Myocyte (in vitro differentiated cells): ENCODE measurements around the gene STX16. TPM values are rescaled to one million over a fixed set of nuclear protein-coding genes. Genes with fewer than 3 reads are reported as not detected.
A peak's percentile ranks its signal among the peaks of the same experiment; 100 is the strongest.

Experiments
- DNase-seq: peaks from one replicate; pipeline ENCODE4 v3.0.0-alpha.2; 2012; ENCODE audit warnings: low read depth
- total RNA-seq: library from RNA; depleted of rRNA; stranded (reverse); fragments of >200 nt; gene quantifications from 2 replicates; pipeline ENCODE4 v1.2.3, GENCODE V29; 2014

STX16 gene
- total RNA-seq, 1 donor from 2014 or later, result 18.5 TPM

DNA sequence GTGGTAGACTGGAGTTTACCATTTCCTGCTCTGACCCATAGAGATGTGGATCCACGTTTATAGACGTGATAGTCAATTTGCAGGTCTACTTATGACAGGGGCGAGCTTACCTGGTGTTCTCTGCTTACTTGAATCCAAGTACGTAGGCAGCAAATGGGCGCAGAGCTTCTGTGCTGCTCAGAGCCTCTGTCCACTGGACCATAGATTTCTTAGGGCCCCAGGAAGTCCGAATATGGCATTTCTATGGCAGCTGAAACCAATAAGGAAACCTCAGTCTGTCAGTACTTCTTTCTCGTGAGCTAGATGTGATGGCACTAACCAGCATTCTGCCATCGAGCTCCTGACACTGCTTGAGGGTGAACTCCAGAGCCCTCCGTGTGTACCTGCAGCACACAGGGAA, 22.0 kb downstream of the STX16 start:
- DNase-seq, result no peak

DNA sequence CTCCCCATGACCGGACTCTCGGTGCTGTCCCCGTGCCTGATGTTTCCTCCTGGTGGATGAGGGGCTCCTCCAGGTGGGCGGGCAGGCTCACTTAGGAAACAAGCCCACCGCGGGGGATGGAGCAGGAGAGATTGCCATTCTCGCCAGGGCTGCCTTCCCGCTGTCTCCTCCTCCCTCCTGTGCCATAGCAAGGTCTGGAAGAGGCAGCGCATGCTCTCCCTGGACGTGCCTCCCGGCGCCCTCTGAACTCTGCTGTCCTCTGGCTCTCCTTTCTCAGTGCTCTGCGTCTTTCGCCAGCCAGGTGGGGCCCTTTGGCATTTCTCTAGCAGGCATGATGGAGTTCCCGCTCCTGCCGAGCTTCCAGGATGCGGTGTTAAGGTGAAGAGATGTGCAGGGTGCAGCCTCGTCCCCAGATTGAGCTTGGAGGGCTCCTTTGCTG, 24.1 kb downstream of the STX16 start:
- no peak for DNase-seq

DNA sequence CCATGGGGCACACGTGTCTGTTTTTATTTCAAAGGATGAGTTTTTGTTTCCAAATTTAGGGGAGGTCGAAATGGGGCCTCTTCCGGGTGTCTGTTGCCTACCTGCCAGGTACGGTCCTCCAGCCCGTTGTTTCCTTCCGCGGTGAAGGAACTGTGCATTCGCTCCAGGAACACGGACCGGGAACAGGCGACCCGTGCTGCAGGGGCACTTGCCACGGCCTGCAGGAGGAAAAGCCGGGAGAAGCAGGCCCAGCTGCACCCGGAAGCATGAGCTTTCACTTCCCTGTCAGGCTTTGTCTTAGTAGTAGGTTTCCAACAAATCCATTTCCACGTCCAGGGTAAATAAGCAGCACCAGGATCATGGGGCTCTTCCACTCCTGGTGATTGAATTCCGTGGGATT, 24.6 kb downstream of the STX16 start:
- DNase-seq, result no peak

DNA sequence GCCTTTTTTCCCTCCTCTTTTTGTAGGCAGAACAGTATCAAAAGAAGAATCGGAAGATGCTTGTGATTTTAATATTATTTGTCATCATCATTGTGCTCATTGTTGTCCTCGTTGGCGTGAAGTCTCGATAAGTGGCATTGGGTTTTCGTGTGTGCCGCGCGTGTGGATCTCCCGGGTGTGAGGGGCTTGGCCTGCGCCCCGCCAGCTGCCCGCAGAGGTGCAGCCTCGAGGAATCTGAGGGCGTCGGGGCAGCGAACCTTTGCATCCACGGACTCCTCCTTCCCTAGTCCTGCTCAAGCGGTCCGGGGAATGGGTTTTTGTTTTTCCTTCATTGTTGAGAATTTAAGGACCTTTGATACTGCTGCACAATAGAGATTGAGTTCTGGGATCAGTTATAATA, 25.1 kb downstream of the STX16 start:
- DNase-seq, result no peak

DNA sequence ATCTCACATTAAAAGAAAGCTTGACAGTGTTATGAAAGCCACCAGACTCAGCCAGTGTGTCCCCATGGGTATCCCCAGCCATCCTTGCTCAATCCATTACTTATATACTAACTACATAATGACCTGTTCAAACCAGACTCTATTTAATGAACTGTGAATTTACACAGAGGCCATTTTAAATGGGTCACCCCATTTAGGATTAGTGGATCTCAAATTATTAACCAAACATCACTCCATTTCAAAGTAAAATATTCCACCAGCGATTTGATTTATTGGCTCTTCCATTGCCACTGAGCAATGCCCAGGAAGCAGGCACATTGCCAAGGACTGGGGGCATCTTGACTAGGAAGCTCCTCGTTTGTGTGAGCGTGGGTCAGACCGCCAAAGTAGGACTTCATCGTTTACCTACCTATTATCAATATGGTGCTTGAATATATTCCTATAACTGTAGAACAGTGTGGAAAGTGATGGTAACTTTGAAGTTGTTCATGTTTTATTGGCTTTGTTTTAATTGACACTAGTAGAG, 26.1 kb downstream of the STX16 start:
- no peak for DNase-seq

DNA sequence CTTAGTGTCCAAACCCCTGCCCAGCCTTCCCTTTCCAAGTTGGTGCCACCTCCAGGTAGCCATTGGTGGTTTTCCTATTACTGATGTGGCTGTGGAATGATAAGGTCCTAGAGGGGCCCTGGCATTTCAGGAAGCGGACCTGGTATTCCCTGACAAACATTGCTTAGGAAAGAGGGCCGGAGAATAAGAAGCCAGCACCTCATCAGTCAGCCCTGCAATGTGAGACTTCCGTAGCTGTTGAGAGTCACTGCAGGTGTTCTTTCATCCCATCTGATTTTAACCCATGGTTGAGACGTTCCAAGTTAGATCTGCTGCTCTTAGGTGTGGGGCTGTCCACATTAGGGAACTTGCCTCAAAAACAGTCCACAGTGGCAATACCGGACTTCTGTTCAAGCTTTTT, 26.7 kb downstream of the STX16 start:
- DNase-seq, result no peak

DNA sequence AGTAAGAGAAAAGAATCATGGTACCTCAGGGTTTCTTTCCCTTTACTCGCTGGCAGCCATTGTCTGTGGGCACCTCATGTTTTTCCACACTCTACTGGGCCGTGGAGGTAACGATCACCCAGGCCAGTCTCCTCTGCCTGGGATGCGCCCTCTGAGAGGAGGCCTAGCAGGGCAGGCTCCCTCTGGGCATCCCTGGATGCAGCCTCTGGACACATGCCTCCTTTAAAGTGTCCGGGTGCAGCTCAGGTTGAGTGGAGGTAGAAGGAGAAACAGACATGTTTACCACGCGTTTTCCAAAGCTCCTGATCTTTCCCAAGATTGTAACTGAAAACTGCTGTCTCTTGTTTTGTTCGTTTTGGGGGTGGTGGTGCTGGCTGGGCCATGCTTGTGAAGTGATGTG, 27.7 kb downstream of the STX16 start:
- DNase-seq, result no peak

DNA sequence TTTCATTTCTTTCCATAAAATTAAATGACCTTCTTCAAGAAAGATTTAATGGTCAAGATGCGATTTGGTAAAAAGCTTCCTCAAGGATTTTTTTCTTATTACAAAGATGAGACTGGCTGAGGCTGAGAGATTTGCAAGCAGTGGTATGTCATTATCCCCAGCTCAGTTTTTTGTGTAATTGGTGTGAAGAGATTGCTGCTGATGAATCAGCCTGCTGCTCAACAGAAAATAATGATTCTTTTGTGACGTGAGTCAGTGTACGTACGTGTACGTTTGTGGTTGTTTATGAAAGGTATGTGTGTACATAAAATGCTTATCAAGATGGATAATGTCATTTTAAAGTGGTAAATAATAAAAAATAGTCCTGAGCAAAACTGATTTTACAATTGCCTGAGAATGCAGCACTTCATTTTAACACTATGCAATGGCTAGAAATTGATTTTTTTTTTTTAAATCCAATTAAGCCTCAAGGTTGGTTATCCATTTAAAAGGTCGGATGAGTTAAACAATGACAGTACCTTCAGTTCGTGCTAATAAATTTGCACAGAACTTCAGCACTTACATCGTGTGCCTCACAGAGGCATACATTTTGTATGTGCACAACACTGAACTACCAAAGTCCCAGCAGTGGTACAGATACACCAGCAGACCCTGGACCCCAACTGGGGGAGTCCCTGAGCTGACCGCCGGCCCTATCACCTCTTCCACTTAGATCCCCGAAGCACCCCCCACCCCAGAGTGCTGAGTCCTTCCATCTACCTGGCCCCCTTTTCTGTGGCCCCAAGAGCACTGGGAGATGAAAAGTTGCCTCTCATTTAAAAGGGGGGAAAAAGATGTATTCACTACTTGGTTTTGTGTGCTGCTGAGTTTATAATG, 31.8 kb downstream of the STX16 start:
- no peak for DNase-seq

DNA sequence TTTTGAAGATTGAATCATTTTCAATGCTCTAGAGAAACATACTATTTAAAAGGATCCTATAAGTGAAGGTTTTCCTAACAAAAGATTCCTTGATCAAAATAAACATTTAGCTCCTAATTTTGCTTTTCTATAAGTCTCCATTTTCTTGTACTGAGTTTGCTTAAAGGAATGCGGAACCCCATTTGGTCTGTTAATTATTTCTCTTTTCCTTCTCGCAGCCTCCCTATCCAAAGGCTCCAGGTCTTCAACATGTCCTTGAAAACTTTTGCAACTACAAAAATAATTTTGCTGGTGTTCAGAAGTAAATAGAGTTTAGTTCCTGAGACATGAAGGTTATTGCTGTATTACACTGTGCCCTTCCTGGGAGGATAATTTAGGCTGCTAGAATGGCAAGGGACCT, 33.2 kb downstream of the STX16 start:
- no peak for DNase-seq

DNA sequence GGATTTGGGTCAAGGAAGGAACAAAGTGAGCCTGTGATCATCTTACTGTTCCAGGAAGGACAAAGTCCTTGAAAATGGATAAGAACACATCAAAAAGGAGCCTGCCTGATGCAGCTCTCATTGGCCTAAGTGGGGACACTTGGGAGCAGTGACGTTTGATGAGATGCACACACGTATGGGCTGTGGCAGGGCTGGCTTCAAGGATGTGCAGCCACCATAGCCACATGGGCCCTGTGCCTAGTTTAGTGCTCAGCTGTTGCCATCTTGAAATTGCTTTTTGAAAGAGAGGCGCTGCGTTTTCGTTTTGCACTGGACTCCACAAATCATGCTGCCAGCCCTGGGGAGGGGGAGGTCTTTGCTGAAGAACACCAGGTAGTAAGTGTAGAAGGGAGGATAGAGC, 34.9 kb downstream of the STX16 start:
- no peak for DNase-seq

DNA sequence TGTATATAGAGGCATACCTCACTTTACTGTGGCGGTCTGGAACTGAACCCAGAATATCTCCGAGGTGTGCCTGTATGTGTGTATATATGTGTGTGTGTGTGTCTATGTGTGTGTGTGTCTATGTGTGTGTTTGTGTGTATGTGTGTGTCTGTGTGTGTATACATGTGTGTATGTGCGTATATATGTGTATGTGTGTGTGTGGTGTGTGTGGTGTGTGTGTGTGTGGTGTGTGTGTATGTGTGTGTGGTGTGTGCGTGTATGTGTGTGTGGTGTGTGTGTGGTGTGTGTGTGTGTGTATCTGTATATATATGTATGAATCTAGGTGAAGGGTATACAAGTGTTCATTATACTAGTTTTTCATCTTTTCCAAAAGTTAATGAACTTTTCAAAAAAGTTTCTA, 37.3 kb downstream of the STX16 start:
- no peak for DNase-seq

DNA sequence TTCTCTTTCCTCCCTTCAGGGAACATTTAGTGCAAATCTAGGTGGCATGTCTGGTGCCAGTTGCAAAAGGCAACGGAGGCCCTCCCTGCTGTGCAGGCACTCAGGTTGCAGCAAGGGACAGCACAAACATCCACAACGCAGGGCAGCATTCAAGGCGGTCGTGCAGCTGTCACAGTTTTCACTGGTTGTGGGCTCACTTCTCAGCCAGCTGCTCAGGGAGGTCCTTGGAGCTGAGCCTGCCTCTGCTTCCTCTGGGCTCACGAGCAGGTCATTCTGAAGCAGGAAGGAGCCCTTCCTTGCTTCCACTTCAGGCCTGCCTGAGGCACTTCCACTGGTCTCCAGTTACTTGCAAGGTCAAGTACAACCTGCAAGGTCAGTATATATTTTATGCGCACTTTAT, 37.8 kb downstream of the STX16 start:
- peak; percentile 95 for DNase-seq

DNA sequence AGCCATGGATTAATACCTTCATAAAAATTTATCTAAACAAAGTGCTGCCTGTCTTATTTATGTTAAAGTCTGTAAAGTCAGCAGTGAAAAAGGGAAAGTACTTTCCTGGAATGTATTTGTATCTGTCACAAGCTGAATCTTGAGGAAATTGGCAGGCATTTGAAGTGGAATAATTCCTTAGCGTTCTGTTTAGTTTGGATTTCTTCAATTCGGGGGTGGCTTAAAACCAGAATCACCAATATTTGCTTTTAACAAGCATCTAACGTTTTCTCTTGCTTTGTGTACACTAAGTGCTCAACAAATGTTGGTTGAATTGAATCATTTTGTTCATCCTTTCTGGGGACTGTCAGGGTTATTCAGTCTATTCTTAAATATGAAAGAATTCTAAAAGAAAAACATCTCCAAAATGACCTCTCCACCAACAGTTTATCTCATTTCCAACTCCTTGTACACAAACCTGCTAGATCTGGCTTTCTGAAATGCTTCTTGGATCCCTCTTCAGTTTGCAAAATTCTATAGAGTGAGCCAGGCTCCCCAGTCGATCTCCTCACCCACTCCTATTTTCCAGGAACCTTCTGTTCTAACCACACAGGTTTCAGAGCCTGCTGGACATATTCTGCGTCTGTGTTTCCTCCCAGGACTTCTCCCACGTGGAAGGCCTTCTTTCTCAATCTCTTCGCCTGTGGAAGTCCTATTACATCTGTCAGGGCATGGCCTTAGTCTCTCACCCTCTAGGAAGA, 39.5 kb downstream of the STX16 start:
- DNase-seq, result no peak

DNA sequence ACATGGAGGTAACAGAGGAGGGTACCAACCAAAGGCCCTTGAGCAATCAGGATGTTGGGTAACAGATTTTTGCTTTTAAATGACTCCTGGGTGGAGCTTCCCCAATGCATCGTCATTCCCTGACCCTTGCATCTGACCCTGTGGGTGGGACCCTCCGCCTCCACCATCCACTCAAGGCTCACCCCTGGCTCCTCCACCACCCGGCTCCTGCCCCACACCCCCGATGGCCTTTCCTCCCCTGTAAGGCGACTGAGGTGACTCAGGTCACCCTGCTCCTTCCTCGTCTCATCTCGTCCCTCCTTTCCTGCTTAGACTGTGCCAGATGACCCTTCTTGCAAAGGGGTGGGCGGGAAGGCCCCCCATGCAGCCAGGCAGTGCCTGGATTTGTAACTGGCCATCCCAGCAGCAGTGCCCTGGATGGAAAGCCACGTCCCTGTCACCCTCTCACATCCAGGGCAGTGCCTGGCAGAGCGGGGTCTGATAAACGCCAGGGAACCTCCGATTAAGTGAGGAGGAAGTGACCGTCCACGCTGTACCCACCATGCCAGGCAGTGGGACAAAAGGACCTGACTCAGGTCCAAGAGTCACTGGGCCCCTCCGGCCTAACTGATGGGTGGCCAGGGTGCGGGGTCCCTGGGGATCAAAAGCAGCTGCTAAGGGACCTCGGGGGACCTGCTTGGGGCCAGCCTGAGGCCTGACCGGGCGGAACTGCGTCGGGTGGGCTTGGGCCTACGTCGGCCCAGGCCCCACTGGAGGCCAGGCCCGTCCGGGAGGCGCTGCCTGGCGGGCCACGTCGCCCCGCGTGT, 40.9 kb downstream of the STX16 start:
- DNase-seq, result no peak

DNA sequence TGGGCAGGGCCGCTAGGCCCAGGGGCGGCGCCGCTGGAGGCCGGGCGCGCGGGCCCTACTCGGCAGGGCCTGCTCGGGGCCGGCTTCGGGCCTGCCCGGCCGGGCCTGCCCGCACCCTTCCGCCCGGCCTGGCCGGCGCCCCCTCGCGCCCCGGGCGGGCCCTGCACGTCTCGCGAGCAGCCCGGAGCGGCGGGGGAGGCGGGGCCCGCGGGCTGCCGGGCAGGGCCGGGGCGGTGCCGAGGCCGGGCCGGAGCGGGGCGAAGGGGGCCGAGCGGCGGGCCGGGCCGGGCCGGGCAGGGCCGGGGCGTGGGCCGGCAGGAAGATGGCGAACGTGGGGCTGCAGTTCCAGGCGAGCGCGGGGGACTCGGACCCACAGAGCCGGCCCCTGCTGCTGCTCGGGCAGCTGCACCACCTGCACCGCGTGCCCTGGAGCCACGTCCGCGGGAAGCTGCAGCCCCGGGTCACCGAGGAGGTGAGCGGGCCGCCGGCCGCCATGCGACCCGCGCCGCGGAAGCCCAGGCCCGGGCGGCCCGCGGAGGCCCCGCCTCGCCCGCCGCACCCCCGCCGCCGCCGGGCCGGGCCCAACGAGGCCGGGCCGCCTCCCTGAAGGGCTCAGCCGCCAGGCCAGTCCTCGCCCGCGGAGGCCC, 41.6 kb downstream of the STX16 start, which contains the start of gene NPEPL1:
NPEPL1 (plus strand) TSS at position 222 of the 647 bp plus-strand sequence; CDS start at position 323, 101 bp downstream.
- peak; percentile 78 for DNase-seq

DNA sequence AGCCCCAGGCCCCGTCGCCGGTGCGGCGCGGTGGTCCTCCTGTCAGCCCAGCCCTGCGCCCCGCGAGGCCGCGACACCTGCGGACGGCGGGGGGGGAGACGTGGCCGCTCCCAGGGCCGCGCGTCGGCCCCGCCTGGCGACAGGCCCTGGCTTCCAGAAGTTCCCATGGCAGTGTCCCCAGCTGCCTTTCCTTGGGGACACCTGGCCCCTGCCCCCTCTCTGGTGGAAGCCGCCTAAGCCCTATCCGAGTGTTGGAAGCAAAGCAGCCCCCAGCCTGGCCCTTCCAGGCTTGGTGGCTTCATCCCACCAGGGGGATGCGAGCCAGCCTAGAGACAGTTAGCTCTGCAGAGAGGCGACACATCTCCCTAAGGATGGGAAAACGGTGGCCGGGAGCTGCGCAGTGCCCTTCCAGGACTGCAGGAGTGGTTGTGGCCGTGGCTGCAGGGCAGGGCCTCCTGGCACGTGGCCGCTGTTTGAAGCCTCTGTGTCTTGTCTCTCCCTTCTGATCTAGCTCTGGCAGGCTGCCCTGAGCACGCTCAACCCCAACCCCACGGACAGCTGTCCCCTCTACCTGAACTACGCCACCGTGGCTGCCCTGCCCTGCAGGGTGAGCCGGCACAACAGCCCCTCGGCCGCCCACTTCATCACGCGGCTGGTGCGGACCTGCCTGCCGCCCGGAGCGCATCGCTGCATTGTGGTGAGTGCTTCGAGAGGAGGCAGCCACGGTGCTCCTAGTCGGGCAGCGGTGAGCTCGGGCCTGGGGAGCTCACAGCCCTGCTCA, 42.3 kb downstream of the STX16 start:
- DNase-seq, result peak; percentile 44

DNA sequence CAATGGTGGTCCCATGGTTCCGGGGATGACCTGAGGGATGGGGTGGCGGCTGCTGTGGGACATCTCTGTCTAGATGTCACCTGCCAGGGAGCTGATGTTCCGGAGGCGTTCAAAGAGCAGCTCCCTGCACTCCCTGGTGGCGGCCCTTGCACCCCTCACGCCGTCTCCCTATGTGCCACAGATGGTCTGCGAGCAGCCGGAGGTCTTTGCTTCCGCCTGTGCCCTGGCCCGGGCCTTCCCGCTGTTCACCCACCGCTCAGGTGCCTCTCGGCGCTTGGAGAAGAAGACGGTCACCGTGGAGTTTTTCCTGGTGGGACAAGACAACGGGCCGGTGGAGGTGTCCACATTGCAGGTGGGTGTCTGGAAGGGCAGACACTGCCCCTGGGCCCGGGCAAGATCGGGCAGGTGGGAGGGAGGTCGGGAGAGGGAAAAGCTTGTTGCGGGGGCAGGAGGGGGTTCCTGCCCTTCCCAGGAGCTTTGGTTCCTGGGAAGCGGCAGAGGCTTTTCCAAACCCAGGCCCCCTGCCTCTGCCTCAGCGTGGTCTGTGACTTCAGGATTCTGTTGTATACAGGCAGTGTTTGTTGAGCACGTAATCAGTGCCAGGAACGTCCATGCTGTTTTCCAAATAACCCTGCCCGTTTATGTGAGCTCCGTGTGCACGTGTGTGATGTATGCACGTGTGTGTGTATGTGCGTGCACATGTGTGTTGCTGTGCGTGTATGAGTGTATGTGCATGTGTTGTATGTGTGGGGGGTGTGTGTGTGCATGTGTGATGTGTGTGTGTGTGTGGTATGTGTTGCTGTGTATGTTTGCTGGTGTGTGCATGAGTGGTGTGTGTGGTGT, 43.4 kb downstream of the STX16 start:
- DNase-seq, result no peak

DNA sequence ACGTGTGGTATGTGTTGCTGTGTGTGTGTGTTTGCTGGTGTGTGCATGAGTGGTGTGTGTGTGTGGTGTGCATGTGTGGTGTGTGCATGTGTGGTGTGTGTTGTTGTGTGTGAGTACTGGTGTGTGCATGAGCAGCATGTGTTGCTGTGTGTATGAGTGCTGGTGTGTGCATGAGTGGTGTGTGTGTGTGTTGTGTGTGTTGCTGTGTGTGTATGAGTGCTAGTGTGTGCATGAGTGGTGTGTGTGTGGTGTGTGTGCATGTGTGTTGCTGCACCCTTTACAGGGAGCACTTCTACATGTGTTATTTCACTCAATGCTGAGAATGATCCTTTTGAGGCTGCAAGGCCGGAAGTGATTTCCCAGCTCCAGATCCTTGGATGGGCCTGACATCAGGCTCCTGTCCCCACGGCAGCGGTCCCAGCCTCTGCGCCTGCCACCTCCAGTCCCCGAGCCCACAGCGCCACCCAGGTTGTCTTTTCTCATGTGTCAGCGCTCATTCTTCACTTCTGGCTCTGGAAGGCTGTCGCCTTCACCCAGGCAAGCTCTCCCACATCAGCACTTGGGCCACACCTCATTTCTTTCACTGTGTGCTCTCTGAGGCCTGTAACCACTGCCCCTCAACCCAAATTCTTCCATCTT, 44.1 kb downstream of the STX16 start:
- no peak for DNase-seq
